Upper lobe of left lung (tissue), 4 donors: ENCODE results near the gene C12orf75.

Source experiments
- CTCF ChIP-seq, 6 experiments: fragments of 450-650 bp in 4 of 6; fragments of 200-600 bp in 2 of 6; sonication (generic) in 2 of 6; IDR thresholded peaks; one replicate each; pipeline ENCODE4 v1.5.1; 2016 to 2019; ENCODE audit warnings: antibody characterized with exemption in 6 of 6
- EP300 ChIP-seq, 4 donors: sonication (generic); formaldehyde crosslinking; IDR thresholded peaks; one replicate each; pipeline ENCODE4 v1.5.1; 2017; ENCODE audit warnings: antibody characterized with exemption in 4 of 4, control low read depth in 2 of 4
- POLR2A ChIP-seq, 4 donors: fragments of 450-650 bp; IDR thresholded peaks; one replicate each; pipeline ENCODE4 v1.5.1; 2016 to 2017; ENCODE audit warnings: antibody characterized with exemption in 4 of 4, mild to moderate bottlenecking in 2 of 4
- POLR2AphosphoS5 ChIP-seq, 2 donors: sonication (generic); formaldehyde crosslinking; IDR thresholded peaks; one replicate each; pipeline ENCODE4 v1.5.1; 2017; ENCODE audit warnings: antibody characterized with exemption in 2 of 2

- TF ChIP-seq POLR2A (IDR thresholded peaks at IDR 0.05) (no peak), CTCF (IDR thresholded peaks at IDR 0.05) (no peak), POLR2AphosphoS5 (IDR thresholded peaks at IDR 0.05) (no peak), EP300 (IDR thresholded peaks at IDR 0.05) (no peak)
Measured at GRCh38 chr12:105359856-105360255, 29.4 kb downstream of the C12orf75 start.
